Fibroblast of mammary gland (primary cell): Measurements from ENCODE around the gene NSD1.
A peak's percentile ranks its signal among the peaks of the same experiment; 100 is the strongest.

Source experiments
- DNase-seq: peaks from one replicate; pipeline ENCODE4 v3.0.0-alpha.2; 2010; ENCODE audit warnings: low read depth
- H3K4me3 ChIP-seq: 2 replicates; pipeline ENCODE4 v1.5.1; 2011; ENCODE audit warnings: low read depth, mild to moderate bottlenecking, low read length, moderate library complexity; ENCODE audit not compliant: control insufficient read depth
- TF ChIP-seq, protein P1 (sequence below): conservative IDR thresholded peaks from 2 replicates; pipeline ENCODE4 v1.5.1; 2011; ENCODE audit warnings: low read depth, low read length, inconsistent platforms; ENCODE audit not compliant: control insufficient read depth, insufficient read depth

NSD1 gene

GRCh38 chr5:177133096-177133852, at the start of gene NSD1:
NSD1 (plus strand) TSS chr5:177133773; CDS start chr5:177135104, 1,331 bp downstream.
- DNase-seq: peak; percentile 76
- TF ChIP-seq, protein P1, sequence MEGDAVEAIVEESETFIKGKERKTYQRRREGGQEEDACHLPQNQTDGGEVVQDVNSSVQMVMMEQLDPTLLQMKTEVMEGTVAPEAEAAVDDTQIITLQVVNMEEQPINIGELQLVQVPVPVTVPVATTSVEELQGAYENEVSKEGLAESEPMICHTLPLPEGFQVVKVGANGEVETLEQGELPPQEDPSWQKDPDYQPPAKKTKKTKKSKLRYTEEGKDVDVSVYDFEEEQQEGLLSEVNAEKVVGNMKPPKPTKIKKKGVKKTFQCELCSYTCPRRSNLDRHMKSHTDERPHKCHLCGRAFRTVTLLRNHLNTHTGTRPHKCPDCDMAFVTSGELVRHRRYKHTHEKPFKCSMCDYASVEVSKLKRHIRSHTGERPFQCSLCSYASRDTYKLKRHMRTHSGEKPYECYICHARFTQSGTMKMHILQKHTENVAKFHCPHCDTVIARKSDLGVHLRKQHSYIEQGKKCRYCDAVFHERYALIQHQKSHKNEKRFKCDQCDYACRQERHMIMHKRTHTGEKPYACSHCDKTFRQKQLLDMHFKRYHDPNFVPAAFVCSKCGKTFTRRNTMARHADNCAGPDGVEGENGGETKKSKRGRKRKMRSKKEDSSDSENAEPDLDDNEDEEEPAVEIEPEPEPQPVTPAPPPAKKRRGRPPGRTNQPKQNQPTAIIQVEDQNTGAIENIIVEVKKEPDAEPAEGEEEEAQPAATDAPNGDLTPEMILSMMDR: no peak
- peak within 1 kb of the TSS; percentile 59 for H3K4me3 ChIP-seq

GRCh38 chr5:177084175-177084574, 49.4 kb upstream of the NSD1 start:
- H3K4me3 ChIP-seq: no peak overlapping the region
- no peak for DNase-seq
- TF ChIP-seq, protein P1: no peak

DNA sequence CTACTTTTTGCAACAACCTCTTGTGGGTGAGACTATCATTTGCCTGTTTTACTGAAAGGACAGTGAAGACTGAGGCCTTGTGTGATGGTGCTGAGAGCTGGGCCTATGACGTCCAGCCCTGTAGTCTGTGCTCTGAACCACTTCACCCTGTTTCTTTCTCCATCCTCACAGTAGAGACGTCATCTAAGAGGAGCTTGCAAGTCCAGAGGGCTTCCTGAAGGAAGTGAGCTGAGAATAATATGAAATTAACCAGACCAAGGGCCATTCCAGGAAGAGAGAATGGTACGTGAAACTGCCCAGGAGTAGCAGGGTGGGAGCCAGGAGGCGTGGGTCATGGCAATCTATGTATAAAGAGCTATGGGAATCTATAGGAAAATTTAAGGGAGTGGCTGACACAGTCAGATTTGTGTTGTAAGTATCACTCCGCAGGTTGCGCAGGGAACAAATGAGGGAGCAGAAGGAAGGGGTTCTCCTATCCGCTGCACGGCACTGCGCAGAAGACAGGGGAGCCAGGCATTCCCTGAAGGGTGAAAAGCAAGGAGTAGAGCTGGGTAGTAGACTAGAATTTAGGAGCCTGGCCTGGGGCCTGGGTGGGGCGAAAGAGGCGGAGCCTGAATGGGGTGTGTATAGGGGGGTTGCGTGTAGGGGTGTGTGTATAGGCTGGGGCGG, 47.5 kb upstream of the NSD1 start:
- TF ChIP-seq, protein P1: no peak
- no peak overlapping the region for H3K4me3 ChIP-seq
- peak; percentile 18 for DNase-seq

DNA sequence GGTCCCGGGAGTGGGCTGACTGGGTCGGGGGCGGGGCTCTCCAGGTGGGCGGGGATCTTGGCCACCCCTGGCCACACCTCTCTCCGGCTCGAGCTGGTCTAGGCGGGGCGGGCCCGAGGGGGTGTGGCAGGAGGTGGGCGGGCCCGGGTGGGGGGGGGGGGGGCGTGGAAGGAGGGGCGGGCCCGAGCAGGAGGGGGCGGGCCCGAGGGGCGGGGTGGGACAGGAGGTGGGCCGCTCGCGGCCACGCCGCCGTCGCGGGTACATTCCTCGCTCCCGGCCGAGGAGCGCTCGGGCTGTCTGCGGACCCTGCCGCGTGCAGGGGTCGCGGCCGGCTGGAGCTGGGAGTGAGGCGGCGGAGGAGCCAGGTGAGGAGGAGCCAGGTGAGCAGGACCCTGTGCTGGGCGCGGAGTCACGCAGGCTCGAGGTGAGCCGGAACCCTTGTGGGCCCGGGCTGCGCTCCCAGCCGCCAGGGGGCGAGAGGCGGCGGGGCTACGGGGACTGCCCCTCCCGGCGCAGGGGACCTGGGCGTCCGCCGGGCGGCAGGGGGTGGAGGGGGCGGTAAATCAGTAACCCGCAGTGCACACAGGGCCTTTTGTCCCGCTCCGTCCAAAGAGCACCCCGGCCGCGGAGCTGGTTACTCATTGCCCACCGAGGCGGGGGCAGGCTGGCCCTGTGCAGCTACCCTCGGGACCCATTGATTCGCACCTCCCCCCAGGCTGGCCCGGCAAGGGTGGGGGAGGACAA, 46.7 kb upstream of the NSD1 start, which contains the start of gene FGFR4:
FGFR4 (plus strand) TSS at position 262 of the 744 bp plus-strand sequence. CDS start 2,688 bp downstream, outside the sequence.
- H3K4me3 ChIP-seq: no peak within 1 kb of the TSS
- TF ChIP-seq, protein P1: no peak
- peak; percentile 47 for DNase-seq

DNA sequence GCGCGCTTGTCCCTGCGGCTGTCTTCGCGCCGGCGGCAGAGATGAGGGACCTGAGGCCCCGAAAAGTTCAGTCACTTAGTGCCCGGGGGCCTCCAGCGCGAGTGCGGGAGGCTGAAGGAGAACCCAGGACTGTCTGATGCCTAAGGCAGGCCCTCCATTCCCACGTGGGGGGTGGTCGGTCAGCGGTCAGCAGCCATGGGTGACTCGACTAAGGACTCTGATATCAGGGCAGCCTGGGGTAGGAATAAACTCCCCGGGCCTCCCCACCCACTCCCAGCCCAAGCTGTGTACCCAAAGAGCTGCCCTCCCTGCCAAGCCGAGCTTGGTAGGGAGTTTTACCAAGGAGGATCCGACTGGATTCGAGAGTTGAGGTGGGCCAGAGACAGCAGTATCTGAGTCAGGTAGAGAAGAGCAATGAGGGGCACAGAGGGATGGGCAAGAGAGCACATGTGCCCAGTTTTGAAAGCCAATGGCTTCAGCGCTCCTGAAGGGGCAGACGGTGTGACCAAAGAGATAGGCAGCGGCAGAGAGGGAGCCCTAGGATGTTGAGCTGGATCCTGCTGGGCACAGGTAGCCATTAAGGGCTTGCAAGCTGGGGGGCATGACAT, 46.1 kb upstream of the NSD1 start:
- DNase-seq: no peak
- H3K4me3 ChIP-seq: no peak overlapping the region
- TF ChIP-seq, protein P1: no peak

DNA sequence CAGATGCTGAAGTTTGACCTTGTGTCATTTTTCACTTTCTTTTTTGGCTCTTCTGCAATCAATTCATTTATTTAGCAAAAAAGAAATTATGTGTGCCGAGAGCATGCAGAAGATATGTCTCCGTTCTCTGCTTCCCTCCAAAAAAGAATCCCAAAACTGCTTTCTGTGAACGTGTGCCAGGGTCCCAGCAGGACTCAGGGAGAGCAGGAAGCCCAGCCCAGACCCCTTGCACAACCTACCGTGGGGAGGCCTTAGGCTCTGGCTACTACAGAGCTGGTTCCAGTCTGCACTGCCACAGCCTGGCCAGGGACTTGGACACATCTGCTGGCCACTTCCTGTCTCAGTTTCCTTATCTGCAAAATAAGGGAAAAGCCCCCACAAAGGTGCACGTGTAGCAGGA, 44.4 kb upstream of the NSD1 start:
- no peak for DNase-seq
- H3K4me3 ChIP-seq: no peak overlapping the region
- TF ChIP-seq, protein P1: no peak
